GDM1 (cell line): ENCODE results near the gene C1QTNF3.

Source experiments
- DNase-seq: peaks from one replicate; lab custom pipeline; 2025; lab: John Stamatoyannopoulos, UW

Gene C1QTNF3

GRCh38 chr5:33995865-33996264 lies 47.1 kb downstream of the C1QTNF3 start:
- DNase-seq: no peak

GRCh38 chr5:33994845-33995244 lies 48.2 kb downstream of the C1QTNF3 start:
- DNase-seq: no peak

DNA sequence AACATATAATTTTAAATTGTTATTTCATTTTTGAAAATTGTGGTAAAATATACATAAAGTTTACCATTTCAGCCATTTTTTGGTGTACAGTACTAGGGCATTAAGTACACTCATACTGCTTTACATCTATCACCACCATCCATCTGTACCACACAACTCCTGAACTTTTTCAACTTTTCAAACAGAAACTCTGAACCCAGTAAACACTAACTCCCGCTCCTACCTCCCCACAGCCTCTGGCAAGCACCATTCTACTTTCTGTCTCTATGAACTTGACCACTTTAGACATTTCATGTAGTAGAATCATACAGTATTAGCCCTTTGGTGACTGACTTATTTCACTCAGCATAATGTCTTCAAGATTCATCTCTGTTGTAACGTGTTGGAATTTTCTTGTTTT lies 50.1 kb downstream of the C1QTNF3 start:
- DNase-seq: no peak

DNA sequence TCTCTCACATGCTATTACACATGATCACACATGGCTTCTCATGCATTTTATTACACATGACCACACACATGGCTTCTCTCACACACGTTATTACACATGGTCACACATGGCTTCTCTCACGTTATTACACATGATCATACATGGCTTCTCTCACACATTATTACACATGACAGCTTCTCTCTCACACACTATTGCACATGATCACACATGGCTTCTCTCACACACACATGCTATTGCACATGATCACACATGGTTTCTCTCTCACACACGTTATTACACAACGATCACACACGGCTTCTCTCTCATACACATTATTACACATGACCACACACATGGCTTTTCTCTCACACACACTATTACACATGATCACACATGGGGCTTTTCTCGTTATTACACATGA lies 57.6 kb downstream of the C1QTNF3 start:
- DNase-seq: no peak

DNA sequence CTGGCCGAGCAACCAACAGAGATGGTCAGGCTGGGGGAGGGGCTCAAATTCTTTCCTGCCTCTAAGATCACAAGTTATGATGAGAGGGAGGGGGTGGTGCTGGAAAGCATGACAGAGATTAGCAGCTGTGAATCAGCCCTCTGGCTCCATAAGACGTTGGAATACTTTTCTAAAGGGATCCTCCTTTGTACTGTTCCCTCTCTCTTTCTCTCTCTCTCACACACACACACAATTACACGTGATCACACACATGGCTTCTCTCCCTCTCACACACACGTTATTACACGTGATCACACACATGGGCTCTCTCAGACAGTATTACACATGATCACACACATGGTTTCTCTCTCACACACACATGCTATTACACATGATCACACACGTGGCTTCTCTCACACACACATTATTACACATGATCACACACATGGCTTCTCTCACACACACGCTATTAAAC lies 58.3 kb downstream of the C1QTNF3 start, which contains the start of gene SLC45A2:
Gene SLC45A2 (minus strand): TSS at position 23 of the 454 bp plus-strand sequence. CDS start 110 bp downstream, outside the sequence.
- no peak for DNase-seq

- DNase-seq: no peak
These were observed 58.8 kb downstream of the C1QTNF3 start for GRCh38 chr5:33984178-33984577.

- no peak for DNase-seq
These were observed 61.4 kb downstream of the C1QTNF3 start for GRCh38 chr5:33981408-33982162.

DNA sequence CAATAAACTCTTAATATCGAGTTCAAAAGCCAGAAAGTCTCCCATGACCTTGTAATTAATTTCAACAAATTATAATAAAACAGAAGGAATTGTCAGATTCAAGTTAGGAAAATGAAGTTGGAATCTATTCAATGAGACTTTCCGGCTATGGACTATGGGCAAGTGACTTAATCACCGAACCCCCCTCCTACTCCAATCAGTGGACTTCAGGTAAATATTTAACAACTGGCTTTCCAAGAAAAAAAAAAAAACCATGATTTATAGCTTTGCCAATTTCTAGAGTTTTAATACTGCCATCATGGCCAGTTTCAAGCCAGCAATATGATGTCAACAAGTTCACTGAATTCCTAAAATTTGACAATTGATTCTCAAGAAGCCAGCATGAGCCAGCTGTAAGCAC lies 63.0 kb downstream of the C1QTNF3 start:
- DNase-seq: no peak

- no peak for DNase-seq
These were observed 64.7 kb downstream of the C1QTNF3 start for GRCh38 chr5:33978306-33978705.

DNA sequence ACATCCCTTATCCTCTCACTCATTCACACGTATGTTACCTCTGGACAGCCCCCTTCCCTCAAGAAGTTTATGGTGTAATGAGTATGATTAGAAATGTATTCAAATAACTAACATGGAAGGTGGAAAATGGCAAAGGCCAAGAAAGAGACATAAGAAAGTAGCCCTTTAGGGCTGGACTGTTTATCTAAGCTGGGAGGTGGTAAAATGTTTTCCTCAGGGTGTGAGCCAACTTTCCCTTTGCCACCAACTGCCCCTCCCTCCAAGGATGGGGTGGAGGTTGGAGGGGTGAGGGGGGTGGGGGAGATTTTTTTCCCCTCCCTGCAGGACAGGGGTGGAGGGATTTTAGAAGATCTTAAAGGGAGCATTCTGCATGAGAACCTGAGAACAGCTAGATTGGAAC lies 66.7 kb downstream of the C1QTNF3 start:
- DNase-seq: no peak

- no peak for DNase-seq
These were observed 67.2 kb downstream of the C1QTNF3 start for GRCh38 chr5:33975852-33976251.

- no peak for DNase-seq
These were observed 69.7 kb downstream of the C1QTNF3 start for GRCh38 chr5:33973271-33973670.

DNA sequence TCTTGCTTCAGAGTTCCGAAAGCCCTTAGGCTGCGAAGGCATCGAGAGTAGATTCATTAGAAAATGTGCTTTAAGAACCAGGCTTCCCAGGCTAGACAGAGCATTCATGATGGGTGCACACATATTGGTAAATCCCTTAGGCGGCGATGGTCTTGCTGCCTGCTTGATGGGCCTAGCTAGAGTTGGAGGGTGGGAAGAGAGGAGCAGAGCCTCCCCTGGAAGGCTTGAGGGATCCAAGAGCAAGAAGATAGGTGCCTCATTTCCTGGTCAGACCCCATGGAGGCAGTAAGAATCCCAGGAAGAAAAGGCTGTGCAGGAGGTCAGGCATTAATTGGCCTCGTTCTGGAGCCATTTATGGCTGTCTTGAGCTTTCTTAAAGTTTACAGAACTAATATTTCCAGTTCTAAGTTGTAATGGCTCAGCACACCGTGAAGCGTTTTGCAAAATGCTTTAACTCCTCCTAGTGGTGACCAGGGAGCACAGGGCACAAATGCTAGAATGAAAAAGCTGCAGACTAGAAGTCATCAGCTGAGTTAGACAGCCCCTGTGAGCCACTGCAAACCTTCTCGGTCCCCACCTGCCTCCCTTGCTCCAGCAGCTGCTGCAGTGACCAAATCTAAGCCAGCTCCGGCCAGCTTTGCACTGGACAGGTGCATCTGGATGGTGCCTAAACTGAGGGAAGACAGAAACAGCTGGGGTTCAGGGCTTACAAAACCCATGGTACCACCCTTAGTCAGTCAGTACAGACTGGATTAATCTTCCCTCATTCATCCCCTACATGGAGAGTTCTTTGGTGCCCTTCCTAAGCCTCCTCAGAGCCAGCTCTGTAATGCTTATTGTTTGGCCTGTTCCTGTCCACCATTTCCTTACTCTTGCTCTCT lies 73.2 kb downstream of the C1QTNF3 start:
- no peak for DNase-seq

DNA sequence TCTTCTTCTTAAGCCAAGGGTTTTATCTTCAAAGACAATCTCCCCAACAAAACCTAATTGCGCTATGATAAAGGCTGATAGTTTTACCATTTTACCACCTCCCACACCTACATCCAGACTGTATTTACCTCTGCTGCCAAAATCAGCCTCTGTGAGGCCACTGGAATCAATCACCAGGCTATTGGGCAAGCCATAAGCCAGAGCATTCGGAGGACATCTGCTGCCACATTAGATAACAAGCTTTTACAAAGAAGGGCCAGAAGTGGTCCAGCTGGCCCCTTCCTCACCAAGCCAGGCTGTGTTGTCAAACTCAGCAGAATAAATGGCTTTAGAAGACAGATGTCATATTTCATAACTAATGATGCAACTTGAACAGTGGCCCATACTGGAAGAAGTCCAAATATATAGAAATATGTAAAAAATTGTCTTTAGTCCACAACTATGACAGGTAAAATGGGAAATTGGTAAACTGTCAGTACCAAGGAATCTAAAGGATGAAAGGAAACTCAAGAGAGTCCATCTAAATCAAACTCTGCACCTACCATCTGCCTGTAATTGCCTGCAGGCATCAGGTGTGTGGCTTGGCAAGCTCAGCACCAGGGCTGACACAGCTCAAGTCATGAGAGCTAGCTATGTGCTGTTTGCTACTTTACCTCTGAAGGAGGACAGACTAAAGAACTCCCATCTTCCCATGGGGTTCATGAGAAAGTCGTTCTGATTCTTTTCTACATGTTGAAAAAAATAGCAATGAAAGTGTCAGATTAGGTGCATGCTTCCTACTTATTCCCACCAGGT lies 74.6 kb downstream of the C1QTNF3 start:
- DNase-seq: no peak
